A673 (cell line): Measurements from ENCODE around the gene SSNA1. TPM values are rescaled to one million over a fixed set of nuclear protein-coding genes. Genes with fewer than 3 reads are reported as not detected.

Experiments
- BruUV-seq: library from RNA; stranded (reverse); fragments of 400-500 nt; replicated peaks from 2 replicates; lab custom pipeline; 2021; lab: Mats Ljungman, UMichigan
- CTCF ChIA-PET: fragments of 300-600 bp; sonication (Branson Sonifier 250); formaldehyde crosslinking; loops from one replicate; lab custom pipeline; 2022; ENCODE audit warnings: antibody characterized with exemption; lab: Charles Lee
- POLR2A ChIA-PET: fragments of 300-600 bp; sonication (Branson Sonifier 250); formaldehyde crosslinking; loops from one replicate; lab custom pipeline; 2022; ENCODE audit warnings: antibody characterized with exemption; ENCODE audit not compliant: low non-redundant PET; lab: Charles Lee
- DNase-seq: peaks from one replicate; pipeline ENCODE4 v3.0.0-alpha.2; 2015; ENCODE audit warnings: low spot score
- H3K27ac ChIP-seq: fragments of 200-600 bp; sonication (generic); 2 replicates; pipeline ENCODE4 v1.5.1; 2016; ENCODE audit warnings: mixed run types, low read depth, mild to moderate bottlenecking, mixed read lengths, antibody characterized with exemption, low read length; ENCODE audit not compliant: poor library complexity, severe bottlenecking
- H3K27me3 ChIP-seq: fragments of 200-600 bp; sonication (generic); replicated peaks from 2 replicates; pipeline ENCODE4 v1.6.1; 2017; ENCODE audit warnings: mixed run types, low read depth, mild to moderate bottlenecking, mixed read lengths, antibody characterized with exemption, low read length; ENCODE audit not compliant: insufficient read depth, poor library complexity
- H3K36me3 ChIP-seq: fragments of 200-600 bp; sonication (generic); 2 replicates; pipeline ENCODE4 v1.6.1; 2016; ENCODE audit warnings: mixed run types, mild to moderate bottlenecking, mixed read lengths, antibody characterized with exemption, low read length; ENCODE audit not compliant: insufficient read depth, poor library complexity, severe bottlenecking
- H3K4me1 ChIP-seq: fragments of 200-600 bp; sonication (generic); 2 replicates; pipeline ENCODE4 v1.6.1; 2017; ENCODE audit warnings: mixed run types, mild to moderate bottlenecking, mixed read lengths, antibody characterized with exemption, low read length; ENCODE audit not compliant: insufficient read depth, poor library complexity, severe bottlenecking
- H3K4me3 ChIP-seq: fragments of 200-600 bp; sonication (generic); 2 replicates; pipeline ENCODE4 v1.5.1; 2016; ENCODE audit warnings: low read depth, mixed run types, mild to moderate bottlenecking, mixed read lengths, low read length; ENCODE audit not compliant: poor library complexity, severe bottlenecking
- H3K9me3 ChIP-seq: fragments of 200-600 bp; sonication (generic); 2 replicates; pipeline ENCODE4 v1.6.1; 2016; ENCODE audit warnings: mixed run types, low read depth, mild to moderate bottlenecking, mixed read lengths, antibody characterized with exemption, low read length; ENCODE audit not compliant: poor library complexity, severe bottlenecking
- CTCF ChIP-seq: fragments of 300-800, 200-600 bp; sonication (generic); conservative IDR thresholded peaks from 2 replicates; pipeline ENCODE4 v1.5.1; 2017; ENCODE audit warnings: low read depth, mild to moderate bottlenecking, antibody characterized with exemption, low read length, moderate library complexity, mixed read lengths
- EZH2 ChIP-seq: fragments of 200-600 bp; sonication (generic); IDR thresholded peaks from 2 replicates; pipeline ENCODE4 v1.6.1; 2017; ENCODE audit warnings: borderline replicate concordance, low read depth, mild to moderate bottlenecking, mixed read lengths, antibody characterized with exemption, low read length; ENCODE audit not compliant: poor library complexity, severe bottlenecking
- intact Hi-C: fragments of 100-400 bp; cut with micrococcal nuclease; formaldehyde crosslinking; loops from one replicate; pipeline ENCODE4 v1.10.0; 2022; ENCODE audit not compliant: unreplicated experiment
- total RNA-seq: library from RNA; stranded (reverse); gene quantifications from 2 replicates; pipeline ENCODE4 v1.2.3, GENCODE V29; 2021

The SSNA1 gene
- total RNA-seq, 1 experiment from 2014 or later, result 87.3 TPM

- no peak for DNase-seq
- peaks cover 2% of the 10 kb centered on the region for H3K4me1 ChIP-seq
- intact Hi-C loops, result no loop called here
- no TSS peak for BruUV-seq
- no peak overlapping the region for H3K27ac ChIP-seq
- no peaks in the 10 kb centered on the region for H3K36me3 ChIP-seq
- H3K9me3 ChIP-seq, result no peaks in the 10 kb centered on the region
- peaks cover 83% of the 10 kb centered on the region for H3K27me3 ChIP-seq
- no peak overlapping the region for H3K4me3 ChIP-seq
- peak; percentile 84 for TF ChIP-seq EZH2
- TF ChIP-seq CTCF, result no peak
- ChIA-PET POLR2A (no interaction called here), CTCF (no interaction called here)
Measured at GRCh38 chr9:137167747-137168572, 20.5 kb upstream of the SSNA1 start.

GRCh38 chr9:137168573-137168903 is 19.9 kb upstream of the SSNA1 start:
- no peak for TF ChIP-seq CTCF
- peak; percentile 57 for TF ChIP-seq EZH2
- no peaks in the 10 kb centered on the region for H3K36me3 ChIP-seq
- H3K4me3 ChIP-seq, result peak overlapping the region; percentile 32
- no peaks in the 10 kb centered on the region for H3K4me1 ChIP-seq
- BruUV-seq, result no TSS peak
- no peak overlapping the region for H3K27ac ChIP-seq
- DNase-seq, result no peak
- ChIA-PET POLR2A (no interaction called here), CTCF (interaction anchor here (0.7 kb wide), 1 partner anchor 59 kb away, joined by 3 read pairs; the partner anchor contains the start of gene RNF224)
- intact Hi-C loops, result no loop called here
- H3K9me3 ChIP-seq, result no peaks in the 10 kb centered on the region
- peaks cover 77% of the 10 kb centered on the region for H3K27me3 ChIP-seq

- intact Hi-C loops, result no loop called here
- ChIA-PET POLR2A (no interaction called here), CTCF (interaction anchor here (0.7 kb wide), 1 partner anchor 58 kb away, joined by 3 read pairs; the partner anchor contains the start of gene RNF224)
- no peak overlapping the region for H3K27ac ChIP-seq
- no peaks in the 10 kb centered on the region for H3K9me3 ChIP-seq
- DNase-seq, result peak; percentile 69
- H3K36me3 ChIP-seq, result no peaks in the 10 kb centered on the region
- peaks cover 72% of the 10 kb centered on the region for H3K27me3 ChIP-seq
- no TSS peak for BruUV-seq
- peak; percentile 78 for TF ChIP-seq EZH2
- TF ChIP-seq CTCF, result no peak
- no peaks in the 10 kb centered on the region for H3K4me1 ChIP-seq
- H3K4me3 ChIP-seq, result peak overlapping the region; percentile 32
Measured at GRCh38 chr9:137168904-137169856, 19.3 kb upstream of the SSNA1 start.
